Lower lobe of right lung (tissue), 2 donors: ENCODE results near the gene STX3. TPM values are rescaled to one million over a fixed set of nuclear protein-coding genes. Genes with fewer than 3 reads are reported as not detected.

Experiments used
- ATAC-seq, 2 donors: fragments of 200-7000 bp; cut with Tn5 transposase; one replicate each; pipeline ENCODE4 v1.9.1; 2020 to 2022; ENCODE audit warnings: mild to moderate bottlenecking in 2 of 2, moderate library complexity in 2 of 2
- DNase-seq: peaks from one replicate; pipeline ENCODE4 v3.0.0-alpha.2; 2020
- H3K27ac ChIP-seq: fragments of 200-600 bp; one replicate; pipeline ENCODE4 v1.8.0; 2022
- H3K27me3 ChIP-seq: fragments of 200-600 bp; one replicate; pipeline ENCODE4 v1.8.0; 2022; ENCODE audit warnings: low read depth
- H3K36me3 ChIP-seq: fragments of 200-600 bp; one replicate; pipeline ENCODE4 v1.8.0; 2022; ENCODE audit warnings: mild to moderate bottlenecking
- H3K4me1 ChIP-seq: fragments of 200-600 bp; one replicate; pipeline ENCODE4 v1.8.0; 2022
- H3K4me3 ChIP-seq: fragments of 200-600 bp; one replicate; pipeline ENCODE4 v1.8.0; 2022; ENCODE audit warnings: mild to moderate bottlenecking
- H3K9me3 ChIP-seq: fragments of 200-600 bp; one replicate; pipeline ENCODE4 v1.8.0; 2022
- CTCF ChIP-seq: fragments of 200-600 bp; IDR thresholded peaks from one replicate; pipeline ENCODE4 v1.8.0; 2022; ENCODE audit warnings: antibody characterized with exemption, mild to moderate bottlenecking
- intact Hi-C: fragments of 100-400 bp; cut with DNase I; formaldehyde crosslinking; loops from one replicate; pipeline ENCODE4 v1.11.0; 2022
- long read RNA-seq: library from polyadenylated mRNA; unstranded; transcript quantifications from one replicate; pipeline ENCODE4 v2.0.0, GENCODE V29; 2021
- total RNA-seq: library from RNA; stranded (reverse); fragmentation: NEBNext Ultra II Directional; extraction: Animal tissue kit (Norgen Biotek cat#: 25700); gene quantifications from one replicate; pipeline ENCODE4 v1.2.1, GENCODE V29; 2021
- donor health status: DM: no; HTN: yes; CAD: no; lungs with severe emphysema.

Gene STX3
- 59.4 TPM for total RNA-seq
- long read RNA-seq, transcript STX3-201 (11 exons, 3,299 nt) = major isoform, 153 of 203 reads
- long read RNA-seq, transcript STX3-203 (10 exons, 1,571 nt) = minor isoform, 8 of 203 reads
- long read RNA-seq, partial matches to known transcripts = 11 of 203 reads
- long read RNA-seq, other reads (novel, unspliced or antisense) = 29 of 203 reads

- Histone ChIP-seq H3K27me3 (no peaks in the 10 kb centered on the region), H3K4me1 (peaks cover 24% of the 10 kb centered on the region), H3K4me3 (peak within 1 kb of the TSS; percentile 98), H3K36me3 (peaks cover 8% of the 10 kb centered on the region), H3K27ac (peak within 1 kb of the TSS; percentile 96), H3K9me3 (no peaks in the 10 kb centered on the region)
- ATAC-seq (peak; percentile 94), DNase-seq (peak; percentile 89)
- intact Hi-C loops = loop anchor here (10.0 kb wide), 1 partner anchor 50 kb away; no protein-coding TSS in a partner anchor
- no peak for TF ChIP-seq CTCF
These were observed at the start of gene STX3 for GRCh38 chr11:59754859-59755700. Gene STX3, plus strand, starts transcription at chr11:59755376. Its CDS starts 230 bp downstream, at chr11:59755606.

GRCh38 chr11:59706518-59707285, 48.5 kb upstream of the STX3 start:
- DNase-seq (no peak), ATAC-seq (no peak)
- Histone ChIP-seq H3K27ac (no peak overlapping the region), H3K9me3 (no peaks in the 10 kb centered on the region), H3K4me1 (no peaks in the 10 kb centered on the region), H3K4me3 (no peak overlapping the region), H3K27me3 (no peaks in the 10 kb centered on the region), H3K36me3 (no peaks in the 10 kb centered on the region)
- TF ChIP-seq CTCF = no peak
- intact Hi-C loops = no loop called here

GRCh38 chr11:59707371-59707770, 47.8 kb upstream of the STX3 start:
- TF ChIP-seq CTCF = no peak
- intact Hi-C loops = no loop called here

GRCh38 chr11:59708537-59708936, 46.6 kb upstream of the STX3 start:
- TF ChIP-seq CTCF = no peak

More at GRCh38 chr11:59707371-59707770, 47.8 kb upstream of the STX3 start:
- Histone ChIP-seq H3K27me3 (no peaks in the 10 kb centered on the region), H3K27ac (no peak overlapping the region), H3K4me1 (no peaks in the 10 kb centered on the region), H3K4me3 (no peak overlapping the region), H3K9me3 (no peaks in the 10 kb centered on the region), H3K36me3 (no peaks in the 10 kb centered on the region)
- DNase-seq = no peak
- no peak for ATAC-seq

GRCh38 chr11:59710136-59710847, 44.9 kb upstream of the STX3 start:
- Histone ChIP-seq H3K27me3 (no peaks in the 10 kb centered on the region), H3K4me1 (no peaks in the 10 kb centered on the region), H3K36me3 (no peaks in the 10 kb centered on the region), H3K4me3 (no peak overlapping the region), H3K27ac (no peak overlapping the region), H3K9me3 (no peaks in the 10 kb centered on the region)
- intact Hi-C loops = no loop called here
- no peak for DNase-seq
- TF ChIP-seq CTCF = no peak
- no peak for ATAC-seq

More at GRCh38 chr11:59708537-59708936, 46.6 kb upstream of the STX3 start:
- no peaks in the 10 kb centered on the region for H3K27me3 ChIP-seq
- H3K36me3 ChIP-seq = no peaks in the 10 kb centered on the region
- DNase-seq (no peak), ATAC-seq (no peak)
- H3K9me3 ChIP-seq = no peaks in the 10 kb centered on the region
- no peak overlapping the region for H3K4me3 ChIP-seq
- H3K4me1 ChIP-seq = no peaks in the 10 kb centered on the region
- no peak overlapping the region for H3K27ac ChIP-seq
- intact Hi-C loops = no loop called here
